Measurements from ENCODE around the gene STAT2.

DNA sequence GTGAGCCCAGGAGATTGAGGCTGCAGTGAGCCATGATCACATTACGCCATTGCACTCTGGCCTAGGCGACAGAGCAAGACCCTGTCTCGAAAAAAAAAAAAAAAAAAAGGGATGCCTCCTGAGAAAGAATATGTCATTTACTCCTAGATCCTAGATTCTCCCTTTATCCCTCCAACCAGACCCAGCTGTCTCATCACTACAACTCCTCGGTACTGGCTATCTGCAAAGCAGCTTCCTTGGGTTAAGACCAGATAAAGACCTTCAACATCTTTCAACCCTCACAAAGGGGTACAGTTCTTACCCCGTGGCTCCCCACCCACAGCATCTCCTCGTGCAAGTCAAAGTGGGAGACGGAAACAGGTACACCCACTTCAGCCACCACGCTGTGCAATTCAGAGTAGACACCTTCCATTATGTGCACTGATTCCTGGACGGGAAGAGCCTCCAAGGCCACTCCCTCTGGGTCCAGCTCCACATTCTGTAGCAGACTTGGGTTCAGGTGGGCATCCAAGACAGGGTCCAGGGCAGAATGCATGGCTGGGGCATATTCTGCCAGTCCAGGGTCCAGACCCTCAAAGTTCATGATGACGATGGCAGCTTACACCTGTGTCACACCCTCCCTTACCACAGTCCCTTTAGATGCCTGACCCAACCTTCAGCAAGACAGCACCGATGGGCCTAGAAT lies 27.3 kb downstream of the STAT2 start:
- TF ChIP-seq, protein P1, sequence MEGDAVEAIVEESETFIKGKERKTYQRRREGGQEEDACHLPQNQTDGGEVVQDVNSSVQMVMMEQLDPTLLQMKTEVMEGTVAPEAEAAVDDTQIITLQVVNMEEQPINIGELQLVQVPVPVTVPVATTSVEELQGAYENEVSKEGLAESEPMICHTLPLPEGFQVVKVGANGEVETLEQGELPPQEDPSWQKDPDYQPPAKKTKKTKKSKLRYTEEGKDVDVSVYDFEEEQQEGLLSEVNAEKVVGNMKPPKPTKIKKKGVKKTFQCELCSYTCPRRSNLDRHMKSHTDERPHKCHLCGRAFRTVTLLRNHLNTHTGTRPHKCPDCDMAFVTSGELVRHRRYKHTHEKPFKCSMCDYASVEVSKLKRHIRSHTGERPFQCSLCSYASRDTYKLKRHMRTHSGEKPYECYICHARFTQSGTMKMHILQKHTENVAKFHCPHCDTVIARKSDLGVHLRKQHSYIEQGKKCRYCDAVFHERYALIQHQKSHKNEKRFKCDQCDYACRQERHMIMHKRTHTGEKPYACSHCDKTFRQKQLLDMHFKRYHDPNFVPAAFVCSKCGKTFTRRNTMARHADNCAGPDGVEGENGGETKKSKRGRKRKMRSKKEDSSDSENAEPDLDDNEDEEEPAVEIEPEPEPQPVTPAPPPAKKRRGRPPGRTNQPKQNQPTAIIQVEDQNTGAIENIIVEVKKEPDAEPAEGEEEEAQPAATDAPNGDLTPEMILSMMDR (conservative IDR thresholded peaks at IDR 0.05 in 1 of 2, IDR thresholded peaks at IDR 0.05 in 1 of 2; ENCODE audit: low read depth in 1 of 2, low read length in 2 of 2) = no peak
- no peak for TF ChIP-seq EZH2 (IDR thresholded peaks at IDR 0.05; ENCODE audit: low read length, missing control alignments)

Measured in fibroblast of lung (primary cell).